Thyroid gland (tissue), 4 donors: ENCODE data around the gene OR8B8. TPM values are rescaled to one million over a fixed set of nuclear protein-coding genes. Genes with fewer than 3 reads are reported as not detected.
A peak's percentile ranks its signal among the peaks of the same experiment; 100 is the strongest.
"Not testable (repeated sequence)": the region's sequence is repeated elsewhere in the genome, so short reads cannot be mapped to it uniquely, and the experiment has no call there.

ENCODE experiments used
- DNase-seq, 2 donors: peaks; one replicate each; pipeline ENCODE4 v3.0.0-alpha.2; 2019
- H3K27ac ChIP-seq, 3 donors: fragments of 200-600 bp; sonication (generic); 1 replicate in 2 of 3; 2 replicates in 1 of 3; pipeline ENCODE4 v1.5.1; 2016 to 2019; ENCODE audit warnings: mild to moderate bottlenecking in 1 of 3, moderate library complexity in 1 of 3
- H3K27me3 ChIP-seq: fragments of 200-600 bp; sonication (generic); one replicate; pipeline ENCODE4 v1.5.1; 2019
- H3K36me3 ChIP-seq, 2 donors: fragments of 200-600 bp; sonication (generic); one replicate each; pipeline ENCODE4 v1.5.1; 2016 to 2019
- H3K4me1 ChIP-seq, 2 donors: fragments of 200-600 bp; sonication (generic); one replicate each; pipeline ENCODE4 v1.5.1; 2017 to 2019
- H3K4me3 ChIP-seq, 3 donors: fragments of 200-600 bp; sonication (generic); replicated peaks in 1 of 3; 1 replicate in 2 of 3; 2 replicates in 1 of 3; pipeline ENCODE4 v1.5.1; 2016; ENCODE audit warnings: mild to moderate bottlenecking in 1 of 3
- H3K9me3 ChIP-seq: fragments of 200-600 bp; sonication (generic); one replicate; pipeline ENCODE4 v1.5.1; 2017
- CTCF ChIP-seq, 6 experiments: fragments of 200-600 bp in 3 of 6; fragments of 450-650 bp in 3 of 6; sonication (generic) in 3 of 6; IDR thresholded peaks; one replicate each; pipeline ENCODE4 v1.5.1; 2016 to 2019; ENCODE audit warnings: antibody characterized with exemption in 6 of 6, mild to moderate bottlenecking in 2 of 6, inconsistent platforms in 1 of 6, moderate library complexity in 1 of 6
- POLR2A ChIP-seq, 2 donors: fragments of 450-650 bp; IDR thresholded peaks; one replicate each; pipeline ENCODE4 v1.6.1; 2017; ENCODE audit warnings: antibody characterized with exemption in 2 of 2, mild to moderate bottlenecking in 2 of 2, moderate library complexity in 1 of 2
- WGBS, 2 donors: methylation state at CpG; one replicate each; pipeline ENCODE4 v1.1.5; 2017; 5-methylcytosine and 5-hydroxymethylcytosine counted together
- intact Hi-C: fragments of 100-400 bp; cut with DNase I; formaldehyde crosslinking; loops from one replicate; pipeline ENCODE4 v1.15.1; 2023
- total RNA-seq, 4 donors: library from RNA; depleted of rRNA; stranded (reverse); fragments of >200 nt; gene quantifications; one replicate each; pipeline ENCODE4 v1.2.3, GENCODE V29; 2016

The OR8B8 gene
- total RNA-seq, 4 donors from 2014 or later, result not detected

GRCh38 chr11:124405581-124405980 lies 39.9 kb downstream of the OR8B8 start:
- Histone ChIP-seq H3K4me3 (no peak overlapping the region), H3K9me3 (no peaks in the 10 kb centered on the region), H3K4me1 (no peaks in the 10 kb centered on the region), H3K27me3 (no peaks in the 10 kb centered on the region), H3K36me3 (no peaks in the 10 kb centered on the region), H3K27ac (no peak overlapping the region)
- TF ChIP-seq POLR2A (IDR thresholded peaks at IDR 0.05), result no peak
- TF ChIP-seq CTCF (IDR thresholded peaks at IDR 0.05), result no peak
- no peak for DNase-seq
- 40 to 47% methylated on average over 2 of the region's 2 CpGs for WGBS, 2 donors
- intact Hi-C loops, result no loop called here

GRCh38 chr11:124403186-124403585 lies 42.3 kb downstream of the OR8B8 start:
- H3K4me3 ChIP-seq, H3K36me3 ChIP-seq, intact Hi-C loops, H3K9me3 ChIP-seq, H3K4me1 ChIP-seq, H3K27me3 ChIP-seq, DNase-seq, H3K27ac ChIP-seq: not testable (repeated sequence)
- WGBS, 2 donors, result 93 to 96% methylated on average over 11 to 23 of the region's 27 CpGs

- peak; percentile 35 to 54 for DNase-seq
- intact Hi-C loops, result no loop called here
- H3K4me3 ChIP-seq, result no peak overlapping the region
Observed at GRCh38 chr11:124402326-124402922, 43.1 kb downstream of the OR8B8 start.

GRCh38 chr11:124398924-124399323 lies 46.6 kb downstream of the OR8B8 start, which contains the start of gene OR8B3:
OR8B3 (minus strand) TSS chr11:124399024; CDS start chr11:124397351, 1,673 bp downstream.
- TF ChIP-seq CTCF (IDR thresholded peaks at IDR 0.05), result no peak
- no peak for TF ChIP-seq POLR2A (IDR thresholded peaks at IDR 0.05)
- H3K9me3 ChIP-seq, result no peaks in the 10 kb centered on the region
- intact Hi-C loops, result no loop called here
- no peak for DNase-seq
- no peak within 1 kb of the TSS for H3K27ac ChIP-seq
- no peak within 1 kb of the TSS for H3K4me3 ChIP-seq
- no peaks in the 10 kb centered on the region for H3K36me3 ChIP-seq
- no peaks in the 10 kb centered on the region for H3K4me1 ChIP-seq
- H3K27me3 ChIP-seq, result no peaks in the 10 kb centered on the region

More at GRCh38 chr11:124402326-124402922, 43.1 kb downstream of the OR8B8 start:
- Histone ChIP-seq H3K27me3 (no peaks in the 10 kb centered on the region), H3K27ac (no peak overlapping the region), H3K36me3 (no peaks in the 10 kb centered on the region), H3K4me1 (no peaks in the 10 kb centered on the region), H3K9me3 (no peaks in the 10 kb centered on the region)
- no peak for TF ChIP-seq POLR2A (IDR thresholded peaks at IDR 0.05)
- peak in 4 of 6 experiments; percentile 26 to 49 (median 33) for TF ChIP-seq CTCF (IDR thresholded peaks at IDR 0.05)
- 43 to 50% methylated on average over 8 of the region's 8 CpGs for WGBS, 2 donors

GRCh38 chr11:124396847-124397246 lies 48.6 kb downstream of the OR8B8 start:
- WGBS, 2 donors, result 93 to 97% methylated on average over 2 of the region's 4 CpGs
- not testable (repeated sequence) for H3K4me1 ChIP-seq, H3K36me3 ChIP-seq

GRCh38 chr11:124394408-124394807 lies 51.1 kb downstream of the OR8B8 start:
- H3K9me3 ChIP-seq, result no peaks in the 10 kb centered on the region
- 85 to 95% methylated on average over 3 of the region's 3 CpGs for WGBS, 2 donors
- DNase-seq, result no peak

More at GRCh38 chr11:124396847-124397246, 48.6 kb downstream of the OR8B8 start:
- DNase-seq, H3K27ac ChIP-seq, H3K9me3 ChIP-seq, intact Hi-C loops, H3K4me3 ChIP-seq, H3K27me3 ChIP-seq: not testable (repeated sequence)

More at GRCh38 chr11:124394408-124394807, 51.1 kb downstream of the OR8B8 start:
- Histone ChIP-seq H3K4me3 (no peak overlapping the region), H3K27ac (no peak overlapping the region), H3K4me1 (no peaks in the 10 kb centered on the region), H3K36me3 (no peaks in the 10 kb centered on the region), H3K27me3 (no peaks in the 10 kb centered on the region)
- TF ChIP-seq POLR2A (IDR thresholded peaks at IDR 0.05) (no peak), CTCF (IDR thresholded peaks at IDR 0.05) (no peak)
- intact Hi-C loops, result no loop called here

Other genes with a start within 250 kb of the OR8B8 start
- not detected for gene OR8G1, start 204.6 kb downstream of the OR8B8 start, total RNA-seq
- not detected for gene OR8G5, start 189.3 kb downstream of the OR8B8 start, total RNA-seq
- not detected for gene OR8D1, start 131.7 kb downstream of the OR8B8 start, total RNA-seq
- not detected for gene OR8D2, start 125.5 kb downstream of the OR8B8 start, total RNA-seq
- gene OR8B2, start 61.2 kb downstream of the OR8B8 start, total RNA-seq, result not detected
- gene OR8B3, start 46.7 kb downstream of the OR8B8 start, total RNA-seq, result not detected
- not detected for gene OR8B4, start 20.8 kb downstream of the OR8B8 start, total RNA-seq
- not detected for gene OR8B12, start 98.0 kb upstream of the OR8B8 start, total RNA-seq
- gene OR8A1, start 124.3 kb upstream of the OR8B8 start, total RNA-seq, result not detected
- not detected for gene PANX3, start 165.7 kb upstream of the OR8B8 start, total RNA-seq
- 10 to 100 TPM; 34.7 to 59.8 (median 46.3) TPM for gene TBRG1, start 177.2 kb upstream of the OR8B8 start, total RNA-seq
- 10 to 100 TPM; 33.9 to 52.5 (median 41.6) TPM for gene SIAE, start 228.0 kb upstream of the OR8B8 start, total RNA-seq
- 10 to 100 TPM; 13.8 to 25.2 (median 23.6) TPM for gene SPA17, start 228.2 kb upstream of the OR8B8 start, total RNA-seq